Epithelial cell of esophagus (primary cell): ENCODE measurements around the gene SLC66A1.

ENCODE experiments used
- DNase-seq: peaks from one replicate; pipeline ENCODE4 v3.0.0; 2010; ENCODE audit warnings: low read depth
- H3K4me3 ChIP-seq: 2 replicates; pipeline ENCODE4 v1.5.1; 2011; ENCODE audit warnings: mild to moderate bottlenecking, low read length, control low read depth
- TF ChIP-seq, protein P1 (sequence below): IDR thresholded peaks from 2 replicates; pipeline ENCODE4 v1.5.1; 2011; ENCODE audit warnings: low read depth, mild to moderate bottlenecking, low read length, control low read depth, inconsistent platforms; ENCODE audit not compliant: insufficient read depth; ENCODE audit errors: missing control alignments

The SLC66A1 gene

GRCh38 chr1:19351873-19352272 lies 39.7 kb downstream of the SLC66A1 start:
- DNase-seq: no peak
- no peak overlapping the region for H3K4me3 ChIP-seq
- TF ChIP-seq, protein P1, sequence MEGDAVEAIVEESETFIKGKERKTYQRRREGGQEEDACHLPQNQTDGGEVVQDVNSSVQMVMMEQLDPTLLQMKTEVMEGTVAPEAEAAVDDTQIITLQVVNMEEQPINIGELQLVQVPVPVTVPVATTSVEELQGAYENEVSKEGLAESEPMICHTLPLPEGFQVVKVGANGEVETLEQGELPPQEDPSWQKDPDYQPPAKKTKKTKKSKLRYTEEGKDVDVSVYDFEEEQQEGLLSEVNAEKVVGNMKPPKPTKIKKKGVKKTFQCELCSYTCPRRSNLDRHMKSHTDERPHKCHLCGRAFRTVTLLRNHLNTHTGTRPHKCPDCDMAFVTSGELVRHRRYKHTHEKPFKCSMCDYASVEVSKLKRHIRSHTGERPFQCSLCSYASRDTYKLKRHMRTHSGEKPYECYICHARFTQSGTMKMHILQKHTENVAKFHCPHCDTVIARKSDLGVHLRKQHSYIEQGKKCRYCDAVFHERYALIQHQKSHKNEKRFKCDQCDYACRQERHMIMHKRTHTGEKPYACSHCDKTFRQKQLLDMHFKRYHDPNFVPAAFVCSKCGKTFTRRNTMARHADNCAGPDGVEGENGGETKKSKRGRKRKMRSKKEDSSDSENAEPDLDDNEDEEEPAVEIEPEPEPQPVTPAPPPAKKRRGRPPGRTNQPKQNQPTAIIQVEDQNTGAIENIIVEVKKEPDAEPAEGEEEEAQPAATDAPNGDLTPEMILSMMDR: no peak

GRCh38 chr1:19352839-19353238 lies 40.7 kb downstream of the SLC66A1 start:
- no peak for DNase-seq
- H3K4me3 ChIP-seq: no peak overlapping the region

DNA sequence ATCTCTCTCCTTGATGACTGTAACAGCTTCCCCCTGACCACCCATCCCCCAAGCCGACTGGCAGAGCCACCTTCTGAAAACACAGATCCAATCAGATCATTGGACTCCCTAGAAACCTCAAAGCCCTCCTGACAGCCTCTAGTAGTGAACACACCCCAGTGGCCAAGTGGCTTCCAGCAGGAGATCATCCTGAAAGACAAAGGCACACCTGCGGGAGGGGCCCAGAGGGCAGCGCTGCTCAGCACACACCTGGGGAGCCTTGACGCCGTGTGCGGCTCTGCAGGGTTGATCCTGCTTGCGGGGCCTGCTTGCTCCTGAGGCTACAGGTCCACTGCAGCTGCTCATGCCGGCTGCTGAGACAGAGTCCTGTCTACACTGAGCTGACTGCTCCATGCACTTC lies 41.5 kb downstream of the SLC66A1 start:
- TF ChIP-seq, protein P1: no peak
- no peak overlapping the region for H3K4me3 ChIP-seq
- DNase-seq: no peak

More at GRCh38 chr1:19352839-19353238, 40.7 kb downstream of the SLC66A1 start:
- TF ChIP-seq, protein P1: no peak

DNA sequence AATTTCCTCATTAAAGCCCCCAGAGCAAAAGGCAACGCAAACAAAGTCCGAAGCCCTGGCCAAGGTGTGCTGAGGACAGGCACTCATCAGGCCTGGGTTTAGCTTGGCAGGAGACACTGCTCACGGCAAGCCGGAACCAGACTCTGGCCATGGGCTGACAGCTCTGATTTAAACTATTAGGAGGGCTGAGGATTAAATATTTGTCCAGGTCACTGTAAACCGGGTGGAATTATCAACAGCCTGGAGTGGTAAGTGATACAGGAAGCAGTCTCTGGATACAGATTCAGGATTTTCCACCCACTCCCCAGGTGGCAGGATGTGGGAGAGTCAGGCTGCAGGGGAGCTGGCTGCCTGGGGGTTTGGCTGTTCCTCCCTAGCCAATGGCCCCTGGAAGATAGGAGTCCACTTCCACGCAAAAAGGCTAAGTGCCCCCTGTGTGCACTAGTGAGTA lies 42.4 kb downstream of the SLC66A1 start:
- TF ChIP-seq, protein P1: no peak
- no peak for DNase-seq
- no peak overlapping the region for H3K4me3 ChIP-seq

DNA sequence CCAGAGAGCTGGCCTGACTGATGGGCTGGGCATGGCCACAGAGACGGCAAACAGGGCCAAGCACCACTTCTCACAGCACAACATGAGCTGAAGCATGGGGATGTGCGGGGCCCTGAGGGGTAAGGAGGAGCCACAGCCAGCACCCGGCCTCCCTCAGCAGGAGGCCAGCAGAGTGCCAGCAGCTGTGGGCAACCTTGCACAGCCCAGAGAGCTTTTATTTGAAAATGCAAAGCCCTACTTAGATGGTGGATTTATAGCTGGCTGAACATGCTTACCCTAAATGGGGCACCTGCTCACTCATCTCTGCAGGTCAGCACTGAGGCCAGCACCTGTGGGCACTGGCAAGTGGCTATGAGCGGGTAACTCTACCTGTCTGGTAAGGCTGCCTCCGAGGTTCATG lies 44.1 kb downstream of the SLC66A1 start:
- H3K4me3 ChIP-seq: no peak overlapping the region
- DNase-seq: no peak
- TF ChIP-seq, protein P1: no peak

DNA sequence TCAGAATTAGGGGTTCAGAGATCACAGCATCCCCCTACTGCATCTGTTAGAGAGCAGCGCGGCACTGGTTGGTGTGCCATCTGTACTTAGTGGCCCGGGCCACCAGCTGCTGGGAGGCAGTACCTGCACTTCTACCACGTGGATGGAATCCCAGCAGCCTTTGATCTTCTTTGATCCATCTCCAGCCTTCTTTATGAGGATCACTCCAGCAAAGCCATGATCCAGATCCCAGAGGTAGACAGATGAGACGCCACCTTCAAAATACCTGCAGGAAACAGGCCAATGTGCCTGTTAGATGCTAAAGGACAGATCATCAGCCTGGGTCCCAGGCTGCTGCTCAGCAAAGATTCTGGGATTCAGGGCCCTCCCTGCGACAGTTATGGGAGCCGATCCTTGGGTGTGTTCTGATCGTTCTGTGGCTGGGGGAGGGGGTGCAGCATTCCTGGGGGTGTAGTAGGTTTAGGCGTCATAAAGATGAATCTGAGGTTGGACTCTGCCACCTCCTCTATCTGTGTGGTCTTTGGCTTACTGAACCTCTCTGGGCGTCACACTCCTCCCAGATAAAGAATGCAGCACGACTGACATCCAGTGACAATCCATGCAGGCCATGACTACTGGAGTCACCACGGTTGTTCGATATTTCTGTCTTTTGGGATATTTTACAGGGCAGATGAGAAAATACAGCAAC lies 45.3 kb downstream of the SLC66A1 start:
- H3K4me3 ChIP-seq: no peak overlapping the region
- TF ChIP-seq, protein P1: no peak
- no peak for DNase-seq

DNA sequence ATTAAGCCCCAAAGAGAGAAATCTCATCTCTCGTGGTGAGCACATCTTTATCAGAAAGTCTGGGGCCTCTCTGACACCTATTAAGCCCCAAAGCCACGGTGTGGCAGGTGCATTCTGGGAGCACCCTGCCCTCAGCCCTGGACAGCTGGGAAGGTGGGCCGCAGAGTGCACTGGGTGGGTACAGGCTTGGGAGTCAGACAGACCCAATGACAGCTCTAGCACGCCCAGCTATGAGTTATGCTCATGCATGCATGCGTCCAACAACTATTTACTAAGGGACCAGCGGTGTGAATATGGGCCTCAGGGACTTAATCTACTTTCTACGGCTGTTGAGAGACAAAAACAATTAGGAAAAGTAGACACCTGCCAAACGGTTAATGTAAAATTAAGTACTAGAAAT lies 46.6 kb downstream of the SLC66A1 start:
- no peak for DNase-seq
- TF ChIP-seq, protein P1: no peak
- no peak overlapping the region for H3K4me3 ChIP-seq
